Lower leg skin (tissue), 3 donors: ENCODE measurements around the gene MIDN.

Experiments
- POLR2A ChIP-seq, 2 donors: fragments of 450-650 bp; IDR thresholded peaks; one replicate each; pipeline ENCODE4 v1.6.1; 2016 to 2017; ENCODE audit warnings: antibody characterized with exemption in 2 of 2, mild to moderate bottlenecking in 1 of 2, moderate library complexity in 1 of 2
- TF ChIP-seq, protein P1 (sequence below), 3 donors: fragments of 450-650 bp; IDR thresholded peaks; one replicate each; pipeline ENCODE4 v1.5.1; 2016; ENCODE audit warnings: antibody characterized with exemption in 3 of 3, mild to moderate bottlenecking in 3 of 3, moderate library complexity in 2 of 3

DNA sequence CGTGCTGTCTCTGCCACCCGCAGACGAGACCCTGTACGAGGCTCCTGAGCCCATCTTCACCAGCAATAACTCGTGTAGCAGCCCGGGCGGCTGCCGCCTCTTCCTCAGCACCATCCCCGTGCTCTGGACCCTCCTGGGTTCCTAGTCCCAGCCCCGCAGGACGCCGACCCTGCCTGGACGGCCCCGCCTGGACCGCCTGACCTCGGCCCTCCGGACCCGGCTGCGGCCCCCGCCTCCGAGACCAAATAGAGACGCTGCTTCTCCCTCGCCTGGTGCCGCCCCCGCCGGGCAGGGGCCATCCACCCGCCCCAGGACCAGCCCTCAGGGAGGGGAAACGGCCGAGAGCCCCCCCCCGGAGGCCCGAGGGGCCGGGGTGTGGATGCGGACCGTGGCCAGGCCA lies 51.4 kb downstream of the MIDN start:
- TF ChIP-seq, protein P1, sequence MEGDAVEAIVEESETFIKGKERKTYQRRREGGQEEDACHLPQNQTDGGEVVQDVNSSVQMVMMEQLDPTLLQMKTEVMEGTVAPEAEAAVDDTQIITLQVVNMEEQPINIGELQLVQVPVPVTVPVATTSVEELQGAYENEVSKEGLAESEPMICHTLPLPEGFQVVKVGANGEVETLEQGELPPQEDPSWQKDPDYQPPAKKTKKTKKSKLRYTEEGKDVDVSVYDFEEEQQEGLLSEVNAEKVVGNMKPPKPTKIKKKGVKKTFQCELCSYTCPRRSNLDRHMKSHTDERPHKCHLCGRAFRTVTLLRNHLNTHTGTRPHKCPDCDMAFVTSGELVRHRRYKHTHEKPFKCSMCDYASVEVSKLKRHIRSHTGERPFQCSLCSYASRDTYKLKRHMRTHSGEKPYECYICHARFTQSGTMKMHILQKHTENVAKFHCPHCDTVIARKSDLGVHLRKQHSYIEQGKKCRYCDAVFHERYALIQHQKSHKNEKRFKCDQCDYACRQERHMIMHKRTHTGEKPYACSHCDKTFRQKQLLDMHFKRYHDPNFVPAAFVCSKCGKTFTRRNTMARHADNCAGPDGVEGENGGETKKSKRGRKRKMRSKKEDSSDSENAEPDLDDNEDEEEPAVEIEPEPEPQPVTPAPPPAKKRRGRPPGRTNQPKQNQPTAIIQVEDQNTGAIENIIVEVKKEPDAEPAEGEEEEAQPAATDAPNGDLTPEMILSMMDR (IDR thresholded peaks at IDR 0.05), result no peak
- TF ChIP-seq POLR2A (IDR thresholded peaks at IDR 0.05), result no peak
